Left lung (tissue), 10 donors: ENCODE data around the gene TMEM205. TPM values are rescaled to one million over a fixed set of nuclear protein-coding genes. Genes with fewer than 3 reads are reported as not detected.

Experiments used
- ATAC-seq: fragments of 200-7000 bp; cut with Tn5 transposase; one replicate; pipeline ENCODE4 v1.9.1; 2020; ENCODE audit warnings: moderate library complexity
- DNase-seq, 4 donors: peaks; one replicate each; pipeline ENCODE4 v3.0.0-alpha.2; 2013 to 2020
- H3K27ac ChIP-seq, 2 donors: fragments of 200-600 bp; sonication (generic) in 1 of 2; one replicate each; pipeline versions ENCODE4 v1.5.0 to v1.8.0; 2020 to 2021
- H3K27me3 ChIP-seq, 2 donors: fragments of 200-600 bp; sonication (generic) in 1 of 2; one replicate each; pipeline versions ENCODE4 v1.5.0 to v1.8.0; 2020 to 2021
- H3K36me3 ChIP-seq, 2 donors: fragments of 200-600 bp; sonication (generic) in 1 of 2; one replicate each; pipeline versions ENCODE4 v1.5.0 to v1.8.0; 2020 to 2021
- H3K4me1 ChIP-seq, 2 donors: fragments of 200-600 bp; one replicate each; pipeline ENCODE4 v1.8.0; 2021
- H3K4me3 ChIP-seq, 2 donors: fragments of 200-600 bp; sonication (generic) in 1 of 2; one replicate each; pipeline versions ENCODE4 v1.5.0 to v1.8.0; 2020 to 2021; ENCODE audit warnings: mild to moderate bottlenecking in 1 of 2
- H3K9me3 ChIP-seq, 2 donors: fragments of 200-600 bp; sonication (generic) in 1 of 2; one replicate each; pipeline versions ENCODE4 v1.5.0 to v1.8.0; 2020 to 2021
- intact Hi-C, 2 donors: fragments of 100-400 bp; cut with DNase I; formaldehyde crosslinking; loops; one replicate each; pipeline versions ENCODE4 v1.11.2 to v1.14.2; 2022
- polyA plus RNA-seq, 6 donors: library from polyadenylated mRNA; unstranded; fragments of 120-200 nt; gene quantifications; one replicate each; pipeline ENCODE4 v1.2.1, GENCODE V29; 2013; ENCODE audit not compliant: insufficient read length in 6 of 6
- total RNA-seq, 2 donors: library from RNA; stranded (reverse); fragmentation: NEBNext Ultra II Directional; extraction: Animal tissue kit (Norgen Biotek cat#: 25700); gene quantifications; one replicate each; pipeline ENCODE4 v1.2.1, GENCODE V29; 2021
- TF ChIP-seq, protein P1 (sequence below), 2 donors: fragments of 200-600 bp; sonication (generic) in 1 of 2; IDR thresholded peaks; one replicate each; pipeline versions ENCODE4 v1.5.0 to v1.8.0; 2021; ENCODE audit warnings: antibody characterized with exemption in 2 of 2
- donor health status: DM: no; HTN: yes; CAD: no.
- donor health status: DM: no; HTN: no; CAD: no.

The TMEM205 gene
- total and polyA plus RNA-seq, 8 donors = 71.4 to 88.0 (median 79.0) TPM

DNA sequence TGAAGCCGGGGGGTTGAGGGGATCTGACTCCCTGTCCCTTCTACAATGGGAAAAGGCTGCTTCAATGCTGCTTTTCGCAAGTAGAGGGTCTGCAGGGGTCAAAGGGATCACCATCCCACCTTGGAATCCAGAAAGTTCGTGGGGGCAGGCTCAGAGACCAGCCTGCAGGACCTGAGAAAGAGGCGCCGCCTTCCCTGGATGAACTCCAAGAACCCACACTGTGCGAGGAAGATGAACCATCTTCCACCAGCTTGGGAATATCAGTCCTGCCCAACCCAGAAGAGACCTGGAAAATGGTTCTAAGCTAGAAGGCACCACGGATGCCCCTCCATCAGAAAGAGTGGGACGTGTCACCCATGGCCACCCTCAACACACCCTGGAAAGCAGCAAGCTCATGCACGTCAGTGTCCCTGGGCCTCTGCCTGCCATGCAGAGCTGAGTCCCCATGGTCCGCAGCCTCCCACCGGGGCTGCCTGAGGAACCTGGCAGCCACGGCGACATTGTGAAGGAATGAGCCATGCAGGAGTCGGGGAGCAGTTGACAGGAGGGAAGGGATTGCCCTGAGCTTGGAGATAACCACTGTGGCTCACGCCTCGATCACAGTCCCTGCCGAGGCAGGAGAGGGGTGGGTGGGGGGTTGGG is 21.2 kb downstream of the TMEM205 start:
- TF ChIP-seq, protein P1, sequence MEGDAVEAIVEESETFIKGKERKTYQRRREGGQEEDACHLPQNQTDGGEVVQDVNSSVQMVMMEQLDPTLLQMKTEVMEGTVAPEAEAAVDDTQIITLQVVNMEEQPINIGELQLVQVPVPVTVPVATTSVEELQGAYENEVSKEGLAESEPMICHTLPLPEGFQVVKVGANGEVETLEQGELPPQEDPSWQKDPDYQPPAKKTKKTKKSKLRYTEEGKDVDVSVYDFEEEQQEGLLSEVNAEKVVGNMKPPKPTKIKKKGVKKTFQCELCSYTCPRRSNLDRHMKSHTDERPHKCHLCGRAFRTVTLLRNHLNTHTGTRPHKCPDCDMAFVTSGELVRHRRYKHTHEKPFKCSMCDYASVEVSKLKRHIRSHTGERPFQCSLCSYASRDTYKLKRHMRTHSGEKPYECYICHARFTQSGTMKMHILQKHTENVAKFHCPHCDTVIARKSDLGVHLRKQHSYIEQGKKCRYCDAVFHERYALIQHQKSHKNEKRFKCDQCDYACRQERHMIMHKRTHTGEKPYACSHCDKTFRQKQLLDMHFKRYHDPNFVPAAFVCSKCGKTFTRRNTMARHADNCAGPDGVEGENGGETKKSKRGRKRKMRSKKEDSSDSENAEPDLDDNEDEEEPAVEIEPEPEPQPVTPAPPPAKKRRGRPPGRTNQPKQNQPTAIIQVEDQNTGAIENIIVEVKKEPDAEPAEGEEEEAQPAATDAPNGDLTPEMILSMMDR (IDR thresholded peaks at IDR 0.05) = no peak
- no peaks in the 10 kb centered on the region for H3K27me3 ChIP-seq
- H3K27ac ChIP-seq = peak overlapping the region; percentile 76 to 94
- no peaks in the 10 kb centered on the region for H3K9me3 ChIP-seq
- ATAC-seq = no peak
- peaks cover 26 to 64% of the 10 kb centered on the region in 2 donors for H3K4me1 ChIP-seq
- peaks cover 0 to 52% of the 10 kb centered on the region in 2 donors for H3K36me3 ChIP-seq
- peak overlapping the region in 1 of 2 donors; percentile 7 for H3K4me3 ChIP-seq
- intact Hi-C loops = no loop called here
- peak in 2 of 4 donors; percentile 22 to 72 for DNase-seq

DNA sequence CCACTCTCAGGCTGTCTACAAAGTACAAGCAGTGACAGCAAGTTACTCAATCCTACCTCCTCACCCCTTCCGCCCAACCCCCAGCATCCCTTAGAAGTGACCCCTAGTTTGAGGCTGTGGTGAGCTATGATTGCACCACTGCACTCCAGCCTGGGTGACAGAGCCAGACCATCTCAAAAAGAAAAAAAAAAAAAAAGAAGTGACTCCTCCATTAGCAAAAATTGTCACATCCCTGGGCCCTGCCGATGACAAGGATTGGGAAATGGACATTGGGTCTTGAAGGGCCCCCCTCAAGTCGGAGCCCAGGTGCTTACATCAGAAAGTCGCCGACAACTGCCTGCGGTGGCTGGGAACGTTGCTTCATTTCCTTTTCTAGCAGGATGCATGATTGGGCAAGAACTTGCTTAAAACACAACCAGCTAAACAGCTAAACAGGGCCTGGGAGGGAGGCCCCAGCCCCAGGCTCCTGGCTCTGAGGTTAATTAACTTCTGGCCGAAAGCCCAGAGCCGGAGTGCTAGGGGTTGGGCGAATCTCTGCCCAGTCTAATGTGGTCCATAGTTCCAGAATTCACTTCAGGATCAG is 21.9 kb downstream of the TMEM205 start:
- DNase-seq = peak; percentile 85 to 93 (median 90)
- peak; percentile 85 for ATAC-seq
- no peaks in the 10 kb centered on the region for H3K27me3 ChIP-seq
- intact Hi-C loops = no loop called here
- peak overlapping the region in 1 of 2 donors; percentile 7 for H3K4me3 ChIP-seq
- peak overlapping the region; percentile 76 to 94 for H3K27ac ChIP-seq
- peaks cover 0 to 45% of the 10 kb centered on the region in 2 donors for H3K36me3 ChIP-seq
- TF ChIP-seq, protein P1 (IDR thresholded peaks at IDR 0.05) = no peak
- peaks cover 26 to 71% of the 10 kb centered on the region in 2 donors for H3K4me1 ChIP-seq
- no peaks in the 10 kb centered on the region for H3K9me3 ChIP-seq

DNA sequence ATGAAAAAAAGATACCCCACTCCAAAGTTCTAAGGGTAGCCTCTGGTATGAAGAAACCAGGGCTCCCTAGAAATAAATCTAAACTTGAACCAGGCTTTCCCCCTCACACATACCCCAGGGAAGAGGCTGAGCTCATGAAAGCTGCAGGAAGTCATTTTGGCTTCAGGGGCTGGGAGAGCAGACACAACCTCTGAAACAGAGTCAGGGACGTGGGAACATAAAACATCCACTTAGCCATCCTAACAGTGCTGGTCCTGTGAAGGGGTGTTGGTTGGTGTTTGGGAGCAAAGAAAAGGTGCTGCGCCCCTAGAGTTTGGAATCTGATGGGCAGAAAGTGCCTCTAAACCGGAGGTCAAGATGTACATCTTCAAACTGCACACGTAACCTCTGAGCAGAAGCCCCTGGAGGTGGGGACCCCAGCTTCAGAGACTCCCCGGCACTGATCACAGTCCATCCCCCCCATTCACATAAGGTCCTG is 22.4 kb downstream of the TMEM205 start:
- intact Hi-C loops = no loop called here
- ATAC-seq (peak; percentile 10), DNase-seq (no peak)
- Histone ChIP-seq H3K36me3 (peaks cover 0 to 39% of the 10 kb centered on the region in 2 donors), H3K27me3 (no peaks in the 10 kb centered on the region), H3K4me3 (peak overlapping the region in 1 of 2 donors; percentile 7), H3K9me3 (no peaks in the 10 kb centered on the region), H3K27ac (peak overlapping the region; percentile 76 to 94), H3K4me1 (peaks cover 26 to 77% of the 10 kb centered on the region in 2 donors)
- TF ChIP-seq, protein P1 (IDR thresholded peaks at IDR 0.05) = no peak

DNA sequence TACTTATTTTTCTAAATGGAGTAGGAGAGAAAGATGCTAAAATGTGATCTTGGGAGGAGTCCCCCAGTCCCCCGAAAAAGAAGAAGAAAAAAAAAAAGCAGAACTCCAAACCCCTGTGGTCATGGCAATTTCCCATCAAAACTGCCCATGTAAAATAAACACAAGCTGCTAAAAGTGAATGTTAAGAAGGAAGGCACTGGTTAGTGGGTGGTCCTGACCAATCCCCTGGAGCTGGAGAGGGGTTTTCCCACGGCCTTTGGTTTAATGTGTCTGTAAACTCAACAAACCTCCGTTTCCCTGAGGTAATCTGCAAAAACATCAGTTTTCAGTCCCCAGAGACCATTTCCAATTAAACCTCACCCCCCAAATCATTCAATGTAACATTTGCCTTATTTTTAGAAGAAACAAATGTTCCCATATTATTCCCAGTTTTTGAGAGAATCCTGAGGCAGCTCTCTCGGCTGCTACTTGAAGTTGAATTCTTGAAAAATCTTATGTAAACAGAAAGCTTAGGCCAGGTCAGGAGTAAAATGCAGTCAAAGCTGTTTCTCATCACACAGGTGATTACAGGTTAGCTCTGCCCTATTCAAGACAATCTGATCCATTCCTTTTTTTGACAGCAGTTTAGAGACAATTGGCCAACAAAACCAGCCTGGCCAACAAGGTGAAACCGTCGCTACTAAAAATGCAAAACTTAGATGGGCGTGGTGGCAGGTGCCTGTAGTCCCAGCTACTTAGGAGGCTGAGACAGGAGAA is 23.6 kb downstream of the TMEM205 start:
- H3K4me3 ChIP-seq = no peak overlapping the region
- peak; percentile 49 for ATAC-seq
- TF ChIP-seq, protein P1 (IDR thresholded peaks at IDR 0.05) = no peak
- intact Hi-C loops = no loop called here
- H3K4me1 ChIP-seq = peaks cover 26 to 88% of the 10 kb centered on the region in 2 donors
- no peaks in the 10 kb centered on the region for H3K9me3 ChIP-seq
- no peaks in the 10 kb centered on the region for H3K27me3 ChIP-seq
- H3K36me3 ChIP-seq = peaks cover 0 to 27% of the 10 kb centered on the region in 2 donors
- H3K27ac ChIP-seq = peak overlapping the region; percentile 76 to 94
- DNase-seq = peak in 2 of 4 donors; percentile 5 to 41
